Subcutaneous adipose tissue (tissue), 4 donors: ENCODE results near the gene LTBP1. TPM values are rescaled to one million over a fixed set of nuclear protein-coding genes. Genes with fewer than 3 reads are reported as not detected.

Experiments
- total RNA-seq, 4 donors: library from RNA; depleted of rRNA; stranded (reverse); fragments of >200 nt; gene quantifications; one replicate each; pipeline ENCODE4 v1.1.0, GENCODE V29; 2016
- TF ChIP-seq, protein P1 (sequence below): fragments of 450-650 bp; IDR thresholded peaks from one replicate; pipeline ENCODE4 v1.5.1; 2016; ENCODE audit warnings: low read depth, mild to moderate bottlenecking, control low read depth, antibody characterized with exemption, moderate library complexity

LTBP1 gene
- total RNA-seq, 4 donors from 2014 or later: 11.0 to 15.5 (median 12.7) TPM

- TF ChIP-seq, protein P1, sequence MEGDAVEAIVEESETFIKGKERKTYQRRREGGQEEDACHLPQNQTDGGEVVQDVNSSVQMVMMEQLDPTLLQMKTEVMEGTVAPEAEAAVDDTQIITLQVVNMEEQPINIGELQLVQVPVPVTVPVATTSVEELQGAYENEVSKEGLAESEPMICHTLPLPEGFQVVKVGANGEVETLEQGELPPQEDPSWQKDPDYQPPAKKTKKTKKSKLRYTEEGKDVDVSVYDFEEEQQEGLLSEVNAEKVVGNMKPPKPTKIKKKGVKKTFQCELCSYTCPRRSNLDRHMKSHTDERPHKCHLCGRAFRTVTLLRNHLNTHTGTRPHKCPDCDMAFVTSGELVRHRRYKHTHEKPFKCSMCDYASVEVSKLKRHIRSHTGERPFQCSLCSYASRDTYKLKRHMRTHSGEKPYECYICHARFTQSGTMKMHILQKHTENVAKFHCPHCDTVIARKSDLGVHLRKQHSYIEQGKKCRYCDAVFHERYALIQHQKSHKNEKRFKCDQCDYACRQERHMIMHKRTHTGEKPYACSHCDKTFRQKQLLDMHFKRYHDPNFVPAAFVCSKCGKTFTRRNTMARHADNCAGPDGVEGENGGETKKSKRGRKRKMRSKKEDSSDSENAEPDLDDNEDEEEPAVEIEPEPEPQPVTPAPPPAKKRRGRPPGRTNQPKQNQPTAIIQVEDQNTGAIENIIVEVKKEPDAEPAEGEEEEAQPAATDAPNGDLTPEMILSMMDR: no peak
These were observed 91.5 kb downstream of the LTBP1 start for GRCh38 chr2:33038230-33038629.

DNA sequence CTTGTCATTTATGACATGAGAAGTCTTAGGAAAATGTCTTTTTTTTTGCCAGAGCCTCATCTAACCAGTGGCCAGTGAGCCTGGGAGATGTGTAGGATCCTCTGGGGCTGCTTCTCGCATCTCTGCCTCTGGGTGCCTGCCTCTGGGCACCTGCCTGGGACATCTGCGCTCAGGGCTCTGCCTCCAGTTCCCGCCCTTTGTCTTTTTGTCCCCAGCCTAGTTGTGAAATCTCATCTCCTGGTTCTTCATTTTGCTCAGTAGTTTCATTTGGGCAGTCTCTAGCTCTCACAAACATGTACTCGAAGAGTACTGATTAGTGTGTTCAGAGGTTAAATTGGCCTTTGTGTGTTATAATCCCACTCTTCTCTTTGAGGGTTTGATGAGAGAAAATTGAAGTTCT, 92.0 kb downstream of the LTBP1 start:
- TF ChIP-seq, protein P1: no peak

DNA sequence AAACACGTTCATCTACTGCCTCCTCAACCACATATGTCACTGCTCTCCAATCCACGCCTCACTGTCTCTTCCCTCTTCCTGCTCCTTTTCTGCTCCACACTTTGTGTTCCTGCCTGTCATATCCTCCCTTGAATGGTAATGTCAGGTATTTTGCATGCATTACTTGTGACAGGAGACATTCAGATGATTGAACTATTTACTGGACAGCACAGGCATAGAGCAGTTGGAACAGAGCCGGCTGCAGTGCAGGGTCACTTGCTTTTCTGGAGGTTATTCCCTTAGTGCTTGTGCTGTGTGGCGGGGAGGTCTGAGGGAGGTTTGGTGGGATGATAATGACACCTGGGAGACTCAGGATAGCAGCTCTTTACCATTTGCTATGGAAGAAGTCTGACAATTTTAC, 93.8 kb downstream of the LTBP1 start:
- TF ChIP-seq, protein P1: no peak

GRCh38 chr2:33042265-33042664, 95.5 kb downstream of the LTBP1 start:
- TF ChIP-seq, protein P1: no peak

GRCh38 chr2:33042819-33043218, 96.1 kb downstream of the LTBP1 start:
- TF ChIP-seq, protein P1: no peak

GRCh38 chr2:33047939-33048338, 101.2 kb downstream of the LTBP1 start:
- TF ChIP-seq, protein P1: no peak

GRCh38 chr2:33051586-33052360, 105.0 kb downstream of the LTBP1 start:
- TF ChIP-seq, protein P1: no peak
